ENCODE results near the gene WEE1. TPM values are rescaled to one million over a fixed set of nuclear protein-coding genes. Genes with fewer than 3 reads are reported as not detected.
"Not testable (repeated sequence)": the region's sequence is repeated elsewhere in the genome, so short reads cannot be mapped to it uniquely, and the experiment has no call there.

The WEE1 gene
- total RNA-seq, 1 donor from 2014 or later = 53.6 TPM

- intact Hi-C loops (cut with micrococcal nuclease) = loop anchor here (10.0 kb wide), 1 partner anchor 839 kb away; the partner anchor contains the start of gene AMPD3
These were observed 42.7 kb downstream of the WEE1 start for GRCh38 chr11:9616042-9616675.

GRCh38 chr11:9616858-9617257 lies 43.4 kb downstream of the WEE1 start:
- intact Hi-C loops (cut with micrococcal nuclease) = loop anchor here (10.0 kb wide), 1 partner anchor 838 kb away; the partner anchor contains the start of gene AMPD3

- intact Hi-C loops (cut with micrococcal nuclease) = loop anchor here (10.0 kb wide), 1 partner anchor 837 kb away; the partner anchor contains the start of gene AMPD3
These were observed 44.5 kb downstream of the WEE1 start for GRCh38 chr11:9617940-9618339.

GRCh38 chr11:9619004-9619403 lies 45.5 kb downstream of the WEE1 start:
- intact Hi-C loops (cut with micrococcal nuclease) = loop anchor here (10.0 kb wide), 1 partner anchor 836 kb away; the partner anchor contains the start of gene AMPD3

GRCh38 chr11:9619971-9620370 lies 46.5 kb downstream of the WEE1 start:
- intact Hi-C loops (cut with micrococcal nuclease) = loop anchor here (10.0 kb wide), 1 partner anchor 835 kb away; the partner anchor contains the start of gene AMPD3

- intact Hi-C loops (cut with micrococcal nuclease) = not testable (repeated sequence)
These were observed 48.9 kb downstream of the WEE1 start for GRCh38 chr11:9622353-9622752.

- intact Hi-C loops (cut with micrococcal nuclease) = not testable (repeated sequence)
These were observed 49.6 kb downstream of the WEE1 start for GRCh38 chr11:9623053-9623452.

- intact Hi-C loops (cut with micrococcal nuclease) = no loop called here
These were observed 51.0 kb downstream of the WEE1 start for GRCh38 chr11:9624448-9624847.

GRCh38 chr11:9625162-9625561 lies 51.7 kb downstream of the WEE1 start:
- intact Hi-C loops (cut with micrococcal nuclease) = no loop called here

GRCh38 chr11:9625728-9626127 lies 52.3 kb downstream of the WEE1 start:
- intact Hi-C loops (cut with micrococcal nuclease) = no loop called here

- intact Hi-C loops (cut with micrococcal nuclease) = no loop called here
These were observed 53.3 kb downstream of the WEE1 start for GRCh38 chr11:9626496-9627394.

- intact Hi-C loops (cut with micrococcal nuclease) = no loop called here
These were observed 55.6 kb downstream of the WEE1 start for GRCh38 chr11:9629064-9629463.

- intact Hi-C loops (cut with micrococcal nuclease) = no loop called here
These were observed 60.2 kb downstream of the WEE1 start for GRCh38 chr11:9633679-9634078.

- intact Hi-C loops (cut with micrococcal nuclease) = no loop called here
These were observed 63.2 kb downstream of the WEE1 start for GRCh38 chr11:9636691-9637090.

- intact Hi-C loops (cut with micrococcal nuclease) = no loop called here
These were observed 65.6 kb downstream of the WEE1 start for GRCh38 chr11:9639099-9639498.

Other genes with a start within 250 kb of the WEE1 start
- 109 and 112 TPM in 2 replicates for gene IPO7, start 189.0 kb upstream of the WEE1 start, total RNA-seq
- gene ZNF143, start 112.7 kb upstream of the WEE1 start, total RNA-seq = 31.3 and 33.1 TPM in 2 replicates
- 8.6 and 9.2 TPM in 2 replicates for gene SWAP70, start 90.4 kb downstream of the WEE1 start, total RNA-seq

All from T-helper 1 cell treated with Interleukin-12 subunit alpha and Interleukin-12 subunit beta and Interleukin-4 antibody, amounts not matched to agents 30 ng/mL and 1 ng/mL, for 36 hours (primary cell).